Astrocyte of the cerebellum (primary cell): Measurements from ENCODE around the gene LYPD4.
A peak's percentile ranks its signal among the peaks of the same experiment; 100 is the strongest.

Source experiments
- DNase-seq: peaks from one replicate; pipeline ENCODE4 v3.0.0-alpha.2; 2011; ENCODE audit warnings: low read depth
- H3K4me3 ChIP-seq: 2 replicates; pipeline ENCODE4 v1.5.1; 2011; ENCODE audit warnings: mild to moderate bottlenecking, low read depth, low read length, moderate library complexity
- in situ Hi-C: cut with HindIII; loops from 2 replicates; pipeline ENCODE4 v1.10.0; 2017; ENCODE audit warnings: low sequenced_read_pairs
- TF ChIP-seq, protein P1 (sequence below): IDR thresholded peaks from 2 replicates; pipeline ENCODE4 v1.5.1; 2012; ENCODE audit warnings: low read length, low read depth, moderate library complexity, mild to moderate bottlenecking; ENCODE audit errors: missing control alignments

The LYPD4 gene

DNA sequence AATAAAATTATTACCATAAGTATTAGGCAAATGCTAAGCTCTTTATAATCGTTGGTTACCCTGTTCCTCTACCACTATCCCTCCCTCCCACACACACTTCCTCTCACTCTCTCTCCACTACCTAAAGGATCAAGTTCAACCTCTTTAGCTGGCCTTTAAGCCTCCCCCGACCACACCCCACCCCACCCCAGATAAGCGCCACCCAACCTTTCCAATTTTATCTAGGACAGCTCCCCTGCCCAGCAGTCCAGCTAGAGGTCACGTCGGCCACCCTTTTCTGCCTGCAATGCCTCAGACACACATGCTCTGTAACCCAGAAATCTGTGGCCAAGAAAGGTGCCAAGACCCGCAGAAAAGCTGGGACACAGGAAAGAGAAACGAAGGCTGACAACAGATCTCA lies 1.1 kb downstream of the LYPD4 start:
- in situ Hi-C loops: no loop called here
- no peak overlapping the region for H3K4me3 ChIP-seq
- DNase-seq: no peak
- TF ChIP-seq, protein P1, sequence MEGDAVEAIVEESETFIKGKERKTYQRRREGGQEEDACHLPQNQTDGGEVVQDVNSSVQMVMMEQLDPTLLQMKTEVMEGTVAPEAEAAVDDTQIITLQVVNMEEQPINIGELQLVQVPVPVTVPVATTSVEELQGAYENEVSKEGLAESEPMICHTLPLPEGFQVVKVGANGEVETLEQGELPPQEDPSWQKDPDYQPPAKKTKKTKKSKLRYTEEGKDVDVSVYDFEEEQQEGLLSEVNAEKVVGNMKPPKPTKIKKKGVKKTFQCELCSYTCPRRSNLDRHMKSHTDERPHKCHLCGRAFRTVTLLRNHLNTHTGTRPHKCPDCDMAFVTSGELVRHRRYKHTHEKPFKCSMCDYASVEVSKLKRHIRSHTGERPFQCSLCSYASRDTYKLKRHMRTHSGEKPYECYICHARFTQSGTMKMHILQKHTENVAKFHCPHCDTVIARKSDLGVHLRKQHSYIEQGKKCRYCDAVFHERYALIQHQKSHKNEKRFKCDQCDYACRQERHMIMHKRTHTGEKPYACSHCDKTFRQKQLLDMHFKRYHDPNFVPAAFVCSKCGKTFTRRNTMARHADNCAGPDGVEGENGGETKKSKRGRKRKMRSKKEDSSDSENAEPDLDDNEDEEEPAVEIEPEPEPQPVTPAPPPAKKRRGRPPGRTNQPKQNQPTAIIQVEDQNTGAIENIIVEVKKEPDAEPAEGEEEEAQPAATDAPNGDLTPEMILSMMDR: no peak

DNA sequence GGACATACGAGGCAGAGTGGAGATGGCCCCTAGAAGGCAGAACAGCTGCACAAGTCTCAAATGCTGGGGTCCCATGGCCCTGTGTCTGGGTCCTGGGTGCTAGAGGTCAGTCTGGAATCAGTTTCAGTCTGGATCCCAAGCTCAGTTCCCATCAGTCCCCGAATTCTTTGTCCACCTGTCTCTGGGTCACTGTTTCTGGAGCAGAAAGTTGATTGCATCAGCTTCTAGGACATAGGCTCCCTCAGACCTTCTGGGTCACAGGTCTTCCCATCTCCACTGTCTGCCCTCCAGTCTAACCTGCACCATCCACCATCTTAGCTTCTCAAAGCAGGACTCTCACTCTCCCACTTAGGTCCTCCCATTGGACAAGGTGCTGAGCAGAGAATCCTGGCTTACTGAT lies 5.3 kb downstream of the LYPD4 start:
- TF ChIP-seq, protein P1: no peak
- in situ Hi-C loops: no loop called here
- no peak overlapping the region for H3K4me3 ChIP-seq
- no peak for DNase-seq

DNA sequence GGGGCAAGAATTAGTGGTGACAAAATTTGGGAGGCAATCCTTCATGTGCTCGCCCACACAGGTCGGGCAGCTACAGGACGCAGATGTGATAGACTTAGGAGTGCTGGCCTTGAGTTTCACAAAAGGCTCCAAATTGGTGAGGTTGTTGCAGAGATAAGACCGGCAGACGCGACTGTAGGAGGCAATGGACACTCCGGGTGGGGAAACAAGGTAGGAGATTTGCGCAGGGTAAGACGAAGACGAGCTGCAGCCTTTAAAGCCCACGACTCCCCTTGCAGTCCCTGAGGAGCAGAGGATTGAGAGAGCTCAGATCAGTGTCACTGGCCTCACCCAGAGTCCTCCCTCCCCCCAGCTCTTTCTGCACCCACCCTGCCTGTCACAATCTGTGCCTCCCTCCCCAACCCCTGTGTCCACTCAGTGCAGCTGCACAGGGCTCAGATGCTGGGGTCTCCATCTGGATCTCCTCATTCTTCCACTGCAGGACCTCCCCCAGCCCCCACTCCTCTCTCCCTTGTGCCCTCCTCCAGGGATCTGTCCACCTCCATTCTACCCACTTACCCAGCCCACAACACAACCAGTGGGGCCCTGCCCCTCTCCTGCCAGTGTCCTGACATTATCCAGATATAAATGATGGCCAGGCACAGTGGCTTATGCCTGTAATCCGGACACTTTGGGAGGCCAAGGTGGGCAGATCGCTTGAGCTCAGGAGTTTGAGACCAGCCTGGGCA lies 6.3 kb downstream of the LYPD4 start:
- in situ Hi-C loops: no loop called here
- TF ChIP-seq, protein P1: no peak
- DNase-seq: no peak
- H3K4me3 ChIP-seq: no peak overlapping the region

DNA sequence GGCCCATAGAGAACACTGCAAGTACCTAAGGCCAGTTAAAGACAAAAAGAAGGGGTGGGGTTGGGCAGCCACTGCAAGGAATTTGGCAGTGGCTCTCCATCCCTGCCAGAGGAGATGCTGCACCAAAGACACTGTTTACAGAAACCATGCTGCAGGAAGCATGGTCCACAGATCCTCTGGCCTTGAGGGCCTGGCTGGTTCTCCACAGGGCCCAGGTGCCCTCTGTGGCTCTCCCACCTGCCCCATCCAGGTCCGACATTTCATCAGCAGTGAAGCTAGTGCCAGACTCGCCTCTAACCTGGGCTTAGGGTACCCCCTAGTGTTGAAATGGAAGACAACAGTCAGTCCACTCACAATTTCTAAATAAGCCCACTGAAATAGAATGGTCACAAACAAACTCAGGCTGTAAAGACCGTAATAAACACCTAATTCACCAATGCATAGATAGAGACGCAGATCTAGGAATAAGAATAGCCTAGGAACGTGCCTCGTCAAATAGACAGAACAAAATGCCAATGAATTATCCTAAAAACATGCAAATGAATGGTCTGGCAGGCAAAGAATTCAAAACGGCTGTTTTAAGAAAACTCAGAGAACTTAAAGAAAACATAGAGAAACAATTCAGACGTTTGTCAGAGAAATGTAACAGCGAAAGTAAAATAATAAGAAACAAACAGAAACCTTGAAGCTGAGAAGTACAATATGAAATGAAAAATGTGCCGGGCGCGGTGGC lies 23.3 kb downstream of the LYPD4 start:
- TF ChIP-seq, protein P1: peak; percentile 44
- in situ Hi-C loops: no loop called here
- H3K4me3 ChIP-seq: no peak overlapping the region
- DNase-seq: no peak

DNA sequence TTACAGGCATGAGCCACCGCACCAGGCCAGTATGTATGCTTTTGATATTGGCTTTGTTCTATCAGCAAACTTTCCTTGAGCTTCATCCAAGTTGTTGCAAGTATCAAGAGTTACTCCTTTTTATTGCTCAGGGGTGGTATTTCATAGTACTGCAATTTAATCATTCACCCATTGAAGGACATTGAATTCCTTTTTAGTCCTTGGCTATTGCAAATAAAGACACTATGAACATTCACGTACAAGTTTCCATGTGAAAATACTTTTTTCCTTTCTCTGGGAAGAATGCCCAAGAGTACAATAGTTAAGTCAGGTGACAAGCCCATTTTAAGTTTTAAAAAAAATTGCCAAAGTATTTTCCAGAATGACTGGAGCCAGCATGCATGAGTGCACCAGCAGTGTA lies 27.7 kb downstream of the LYPD4 start:
- TF ChIP-seq, protein P1: no peak
- no peak for DNase-seq
- in situ Hi-C loops: no loop called here
- no peak overlapping the region for H3K4me3 ChIP-seq

DNA sequence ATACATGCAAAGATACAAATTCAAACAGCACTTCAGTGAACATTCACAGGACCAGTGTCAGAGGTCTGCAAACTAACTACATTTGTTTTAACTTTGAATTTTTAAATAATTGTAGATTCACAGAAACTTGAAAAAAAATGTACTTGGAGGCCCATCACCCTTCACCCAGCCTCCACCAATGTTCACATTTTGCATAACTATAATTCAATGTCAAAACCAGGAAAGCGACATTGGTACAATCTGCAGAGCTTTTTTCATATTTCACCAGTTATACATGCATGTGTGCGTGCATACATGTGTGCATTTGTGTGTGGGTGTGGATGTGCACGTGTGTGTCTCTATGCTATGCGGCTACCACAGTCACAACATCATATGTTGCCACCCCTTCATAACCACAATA lies 29.2 kb downstream of the LYPD4 start:
- no peak overlapping the region for H3K4me3 ChIP-seq
- TF ChIP-seq, protein P1: no peak
- no peak for DNase-seq
- in situ Hi-C loops: no loop called here
